EL (cell line): ENCODE data around the gene CARF.
"Not testable (repeated sequence)": the region's sequence is repeated elsewhere in the genome, so short reads cannot be mapped to it uniquely, and the experiment has no call there.

Source experiments
- DNase-seq: peaks from one replicate; pipeline ENCODE4 v3.0.0-alpha.2; 2016

CARF gene

DNA sequence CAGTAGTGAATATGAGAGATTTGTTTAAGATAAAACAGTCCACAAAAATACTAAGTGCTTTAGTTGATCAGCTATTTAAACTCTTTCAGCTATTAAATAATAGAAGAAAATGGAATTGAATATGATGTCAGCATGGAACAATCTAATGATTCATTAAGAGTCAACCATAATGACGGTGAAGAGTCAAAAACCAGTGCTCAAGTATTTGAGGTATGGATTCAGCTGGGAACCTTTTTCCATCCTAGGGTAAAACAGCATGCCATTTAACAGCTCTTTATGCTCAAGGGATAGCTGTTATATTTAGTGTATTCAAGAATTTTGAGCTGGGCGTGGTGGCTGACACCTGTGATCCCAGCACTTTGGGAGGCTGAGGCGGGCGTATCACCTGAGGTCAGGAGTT is 29.7 kb downstream of the CARF start:
- DNase-seq, result peak; percentile 60

DNA sequence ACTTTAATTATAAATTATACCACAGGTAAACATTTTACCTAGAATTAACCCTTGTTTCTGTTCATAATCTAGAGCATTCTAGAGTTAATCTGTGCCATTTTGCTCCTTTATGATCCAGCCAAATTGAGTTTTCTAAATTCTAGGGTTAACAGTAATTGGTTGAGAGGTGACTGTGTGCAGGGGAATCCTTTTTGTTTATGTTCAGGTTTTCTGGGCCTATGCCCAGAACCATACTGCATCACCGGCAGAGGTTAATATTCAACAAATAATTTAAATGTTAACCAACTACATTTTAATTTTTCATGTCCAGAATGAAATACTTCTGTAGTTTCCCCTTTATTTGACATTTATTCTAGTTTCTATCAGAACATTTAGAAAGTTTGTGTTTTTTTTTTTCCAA is 32.3 kb downstream of the CARF start:
- DNase-seq, result peak; percentile 39

GRCh38 chr2:202944816-202945215 is 32.7 kb downstream of the CARF start:
- no peak for DNase-seq

GRCh38 chr2:202945497-202945896 is 33.4 kb downstream of the CARF start:
- no peak for DNase-seq

DNA sequence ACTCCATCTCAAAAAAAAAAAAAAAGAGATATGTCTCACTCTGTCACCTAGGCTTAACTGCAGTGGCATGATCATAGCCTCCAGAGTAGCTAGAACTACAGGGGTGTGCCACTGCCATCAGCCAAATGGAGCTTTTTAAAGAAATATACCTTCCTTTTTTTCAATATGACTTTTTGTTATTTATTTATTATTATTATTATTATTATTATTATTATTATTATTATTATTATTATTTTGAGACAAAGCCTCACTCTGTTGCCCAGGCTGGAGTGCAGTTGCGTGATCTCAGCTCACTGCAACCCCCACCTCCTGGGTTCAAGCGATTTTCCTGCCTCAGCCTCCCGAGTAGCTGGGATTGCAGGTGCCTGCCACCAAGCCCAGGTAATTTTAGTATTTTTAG is 37.3 kb downstream of the CARF start:
- not testable (repeated sequence) for DNase-seq

DNA sequence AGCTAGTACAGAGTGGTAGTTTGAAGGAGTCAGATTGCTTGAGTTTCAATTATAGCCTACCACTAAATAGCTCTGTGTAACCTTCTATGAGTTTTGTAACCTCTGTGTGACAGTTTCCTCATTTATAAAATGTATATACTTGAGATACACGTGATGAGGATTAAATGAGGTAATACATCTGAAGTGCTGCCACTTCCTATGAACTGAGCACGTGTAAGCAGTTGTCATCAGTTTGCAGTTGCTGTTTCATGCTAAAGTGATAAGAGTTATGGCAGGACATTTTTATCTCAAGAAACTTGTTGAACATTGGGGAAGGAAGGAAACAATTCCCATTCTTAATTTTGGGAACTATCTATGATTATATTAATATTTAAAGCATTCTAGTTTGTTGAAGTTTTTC is 38.5 kb downstream of the CARF start:
- no peak for DNase-seq

GRCh38 chr2:202960524-202960923 is 48.4 kb downstream of the CARF start:
- no peak for DNase-seq

- DNase-seq, result no peak
Measured at GRCh38 chr2:202963712-202964111, 51.6 kb downstream of the CARF start.

- DNase-seq, result peak; percentile 45
Measured at GRCh38 chr2:202965810-202966460, 53.9 kb downstream of the CARF start.

DNA sequence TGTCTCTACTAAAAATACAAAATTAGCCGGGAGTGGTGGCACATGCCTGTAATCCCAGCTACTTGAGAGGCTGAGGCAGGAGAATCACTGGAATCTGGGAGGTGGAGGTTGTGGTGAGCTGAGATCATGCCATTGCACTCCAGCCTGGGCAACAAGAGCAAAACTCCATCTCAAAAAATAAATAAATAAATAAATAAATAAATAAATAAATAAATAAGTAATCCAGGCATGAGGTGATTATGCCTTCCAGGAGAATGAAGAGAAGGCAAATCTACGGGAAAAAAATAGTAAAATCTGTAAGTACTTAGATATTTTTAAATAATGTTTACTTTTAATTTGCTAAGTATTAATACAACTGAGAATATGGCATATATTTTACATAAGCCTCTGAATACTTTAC is 57.3 kb downstream of the CARF start:
- not testable (repeated sequence) for DNase-seq

DNA sequence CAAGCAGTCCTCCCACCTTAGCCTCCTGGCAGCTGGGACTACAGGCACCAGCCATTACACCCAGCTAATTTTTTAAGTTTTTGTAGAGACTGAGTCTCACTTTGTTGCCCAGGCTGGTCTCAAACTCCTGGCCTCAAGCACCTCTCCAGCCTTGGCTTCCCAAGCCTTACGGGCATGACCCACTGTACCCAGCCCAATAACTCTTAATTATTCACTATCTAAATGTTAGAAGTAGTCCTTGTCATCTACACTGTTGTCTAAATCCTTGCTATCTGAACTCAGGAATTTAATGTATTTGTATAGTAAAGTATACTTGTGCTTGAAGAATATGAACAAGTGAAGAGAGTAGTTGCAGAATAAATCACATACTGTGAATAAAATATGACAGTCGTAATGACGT is 64.7 kb downstream of the CARF start:
- no peak for DNase-seq

- DNase-seq, result no peak
Measured at GRCh38 chr2:202982779-202983491, 70.9 kb downstream of the CARF start.

GRCh38 chr2:202989749-202990148 is 77.7 kb downstream of the CARF start:
- no peak for DNase-seq

DNA sequence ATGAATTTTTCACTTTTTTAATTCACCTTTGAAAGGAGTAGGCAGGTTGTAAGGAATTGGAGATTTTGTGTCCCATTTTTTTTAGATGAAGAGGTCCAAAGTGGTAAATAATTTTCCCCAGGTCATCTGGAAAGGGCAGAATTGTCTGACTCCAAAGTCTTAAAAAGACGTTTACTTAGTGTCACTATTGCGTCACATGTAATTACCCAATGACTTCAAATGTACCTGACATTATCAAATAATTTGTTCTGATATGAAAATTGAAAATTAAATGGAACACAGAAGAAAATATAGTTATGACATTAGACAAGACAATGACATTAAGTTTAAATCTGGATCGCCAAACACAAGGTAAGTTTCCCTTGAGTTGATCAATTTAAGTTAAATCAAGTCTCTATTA is 78.4 kb downstream of the CARF start:
- DNase-seq, result no peak

DNA sequence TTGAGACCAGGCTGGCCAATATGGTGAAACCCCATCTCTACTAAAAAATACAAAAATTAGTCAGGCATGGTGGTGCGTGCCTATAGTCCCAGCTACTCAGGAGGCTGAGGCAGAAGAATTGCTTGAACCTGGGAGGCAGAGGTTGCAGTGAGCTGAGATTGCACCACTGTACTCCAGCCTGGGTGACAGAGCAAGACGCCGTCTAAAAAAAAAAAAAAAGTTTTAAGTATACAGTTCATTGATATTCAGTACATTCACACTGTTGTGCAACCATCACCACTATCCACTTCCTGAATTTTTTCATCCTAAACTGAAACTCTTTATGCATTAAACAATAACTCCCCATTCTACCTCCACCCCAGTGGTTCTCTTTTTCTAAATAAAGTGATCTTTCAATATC is 85.0 kb downstream of the CARF start:
- DNase-seq, result not testable (repeated sequence)

DNA sequence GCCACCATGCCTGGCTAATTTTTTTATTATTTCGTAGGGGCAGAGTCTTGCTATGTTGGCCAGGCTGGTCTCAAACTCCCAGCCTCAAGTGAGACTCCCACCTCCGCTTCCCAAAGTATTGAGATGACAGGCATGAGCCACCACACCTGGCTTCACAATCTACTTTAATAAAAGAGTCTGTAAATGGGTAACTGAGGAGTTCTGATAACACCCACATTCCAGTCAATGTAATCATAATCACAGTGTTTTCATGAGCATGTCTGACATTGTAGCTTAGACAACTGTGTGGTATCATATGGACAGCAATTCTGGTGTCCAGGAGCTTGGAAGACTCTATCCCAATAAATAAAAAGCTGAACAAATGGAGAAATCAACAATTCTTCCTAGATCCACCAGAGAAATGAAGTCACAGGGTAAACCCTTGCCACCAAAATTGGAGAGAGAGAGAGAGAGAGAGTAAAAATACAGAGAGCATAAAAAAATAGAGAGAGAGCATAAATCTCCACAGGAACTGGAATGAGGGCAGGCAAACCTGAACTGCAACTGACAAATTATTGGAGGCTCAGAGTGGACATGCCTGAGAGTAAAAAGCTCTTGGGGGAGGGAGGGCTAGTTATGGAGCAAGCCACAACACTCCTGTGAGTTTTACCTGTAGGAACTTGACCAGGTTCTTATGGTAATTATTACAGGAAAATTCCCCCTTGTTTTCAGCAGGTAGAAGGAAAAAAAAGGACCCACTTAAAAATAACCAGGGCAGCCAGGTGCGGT is 90.2 kb downstream of the CARF start:
- no peak for DNase-seq

DNA sequence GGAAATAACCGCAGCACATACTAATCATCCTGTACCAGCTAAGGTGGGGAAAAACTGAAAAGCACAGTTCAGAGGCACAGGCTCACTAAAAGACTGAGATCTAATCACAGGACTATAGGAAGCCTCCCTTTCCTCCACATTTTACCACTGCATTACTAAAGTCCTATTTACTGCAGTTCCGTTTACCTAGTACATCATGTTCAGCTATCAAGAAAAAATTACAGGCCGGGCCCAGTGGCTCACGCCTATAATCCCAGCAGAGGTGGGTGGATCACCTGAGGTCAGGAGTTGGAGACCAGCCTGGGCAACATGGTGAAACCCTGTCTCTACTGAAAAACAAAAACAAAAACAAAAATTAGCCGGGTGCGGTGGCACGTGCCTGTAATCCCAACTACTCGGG is 91.6 kb downstream of the CARF start:
- DNase-seq, result no peak

DNA sequence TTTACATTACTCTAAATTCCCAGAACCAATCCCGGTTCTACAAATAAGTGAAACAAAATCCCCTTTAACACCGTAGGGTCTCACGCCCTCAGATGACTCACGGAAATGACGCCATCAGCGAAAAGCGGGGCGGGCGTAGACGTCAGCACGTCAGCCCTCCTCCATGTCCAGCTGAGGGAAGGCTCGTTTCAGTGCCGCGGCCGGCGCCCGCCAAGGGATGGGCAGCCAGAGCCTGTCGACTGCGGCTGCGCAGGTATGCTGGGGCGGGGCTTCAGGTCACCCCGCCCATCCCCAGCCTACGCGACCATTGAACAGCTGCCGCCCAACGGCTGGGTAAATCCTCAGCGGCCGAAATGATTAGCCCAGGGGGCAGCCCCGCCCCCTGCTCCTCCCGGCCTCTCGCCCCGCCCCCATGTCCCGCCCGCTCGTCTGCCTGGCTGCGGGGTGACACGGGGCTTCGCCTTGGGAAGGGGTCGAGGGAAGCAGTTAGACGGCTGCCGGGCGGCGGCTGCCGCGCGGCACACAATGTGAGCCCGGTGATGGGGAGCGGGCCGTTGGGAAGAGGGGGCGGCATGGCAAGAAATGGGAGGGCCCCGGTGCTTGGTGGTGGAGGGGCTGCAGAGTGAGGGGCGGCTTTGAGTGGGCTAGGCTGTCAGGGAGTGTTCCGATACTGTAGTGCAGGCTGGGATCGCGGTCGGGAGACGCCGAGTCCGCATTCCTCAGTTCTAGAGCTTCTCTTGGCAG is 102.6 kb downstream of the CARF start, which contains the start of gene NBEAL1:
TSS of gene NBEAL1 (plus strand) at position 420 of the 744 bp plus-strand sequence. CDS start 1,510 bp downstream, outside the sequence.
- DNase-seq, result peak; percentile 98

GRCh38 chr2:203016716-203017115 is 104.6 kb downstream of the CARF start:
- no peak for DNase-seq

GRCh38 chr2:203018181-203018580 is 106.1 kb downstream of the CARF start:
- no peak for DNase-seq

DNA sequence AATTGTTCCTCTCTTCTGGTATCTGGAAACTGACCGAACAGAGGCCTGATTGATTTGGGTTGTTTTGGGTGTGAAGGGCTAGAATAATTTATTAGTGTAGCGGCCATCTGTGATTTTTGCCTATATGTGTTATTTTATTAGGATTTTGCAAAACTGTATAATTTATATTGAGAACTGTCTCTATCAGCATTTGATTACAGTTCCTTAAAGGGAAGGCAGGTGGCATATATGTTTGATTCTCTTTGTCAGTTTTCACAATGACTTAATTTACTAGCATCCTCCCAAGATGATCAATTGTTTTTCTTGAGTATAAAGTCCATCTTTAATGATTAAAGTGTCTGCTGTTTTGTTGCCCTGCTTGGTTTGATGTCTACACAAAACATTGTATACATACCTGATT is 107.1 kb downstream of the CARF start:
- no peak for DNase-seq

DNA sequence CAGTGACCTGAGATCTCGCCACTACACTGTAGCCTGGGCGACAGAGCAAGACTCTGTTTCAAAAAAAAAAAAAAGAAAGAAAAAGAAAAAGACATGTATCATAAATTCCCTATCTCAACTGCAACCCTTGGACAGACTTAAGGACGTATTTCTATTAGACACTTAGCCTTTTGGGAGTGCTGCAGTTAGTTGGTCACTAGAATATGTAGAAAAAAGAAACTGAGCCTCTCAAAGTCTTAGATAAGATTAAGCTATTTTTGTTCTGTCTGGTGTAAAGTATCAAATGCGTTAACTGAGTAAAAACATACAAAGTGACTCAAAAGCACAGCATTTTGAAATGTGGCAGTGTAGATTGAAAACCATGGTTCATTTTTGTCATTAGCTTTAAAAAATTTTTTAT is 109.9 kb downstream of the CARF start:
- no peak for DNase-seq

GRCh38 chr2:203022751-203023150 is 110.7 kb downstream of the CARF start:
- DNase-seq, result peak; percentile 29
